ENCODE results near the gene RABEP2. TPM values are rescaled to one million over a fixed set of nuclear protein-coding genes. Genes with fewer than 3 reads are reported as not detected.
A peak's percentile ranks its signal among the peaks of the same experiment; 100 is the strongest.

RABEP2 gene
- total and polyA plus RNA-seq, 9 of the 15 experiments (the other 6 are each of a cell fraction or from before 2014, with no cell fraction given), result 0.15 to 13.4 (median 3.5) TPM

GRCh38 chr16:28974437-28975157, 49.6 kb upstream of the RABEP2 start, which contains the start of gene SPNS1 (continued):
- TF ChIP-seq ZBTB26 (CRISPR knock-in tag; IDR thresholded peaks at IDR 0.05), result no peak
- no peak for TF ChIP-seq DEAF1 (CRISPR knock-in tag; IDR thresholded peaks at IDR 0.05)
- TF ChIP-seq ZBTB33 (CRISPR knock-in tag; IDR thresholded peaks at IDR 0.05), result 0 out of 2 replicates have a peak, but pooled peaks have one; percentile 38
- peak; percentile 79 for TF ChIP-seq NEUROD1 (IDR thresholded peaks at IDR 0.05; ENCODE audit: borderline replicate concordance, low read depth, low read length, partially characterized antibody)
- no peak for TF ChIP-seq BRF2 (IDR thresholded peaks at IDR 0.05; ENCODE audit: borderline replicate concordance, insufficient read depth, insufficient read length)
- peak; percentile 84 for TF ChIP-seq MGA (IDR thresholded peaks at IDR 0.05)
- TF ChIP-seq CTBP1 (IDR thresholded peaks at IDR 0.05; ENCODE audit: borderline replicate concordance), result peak; percentile 85; the same call in 1 of the 2 replicates
- no peak for TF ChIP-seq TCF7L2 (IDR thresholded peaks at IDR 0.05; ENCODE audit: low read depth, low read length)
